GM20431 (cell line): ENCODE measurements around the gene DHTKD1.

Experiments used
- in situ Hi-C: fragments of 300-500 bp; cut with MseI, MboI; formaldehyde crosslinking; loops from one replicate; pipeline ENCODE4 v1.15.0; 2020; ENCODE audit warnings: low sequenced_read_pairs; ENCODE audit not compliant: unreplicated experiment

DHTKD1 gene, protein sequence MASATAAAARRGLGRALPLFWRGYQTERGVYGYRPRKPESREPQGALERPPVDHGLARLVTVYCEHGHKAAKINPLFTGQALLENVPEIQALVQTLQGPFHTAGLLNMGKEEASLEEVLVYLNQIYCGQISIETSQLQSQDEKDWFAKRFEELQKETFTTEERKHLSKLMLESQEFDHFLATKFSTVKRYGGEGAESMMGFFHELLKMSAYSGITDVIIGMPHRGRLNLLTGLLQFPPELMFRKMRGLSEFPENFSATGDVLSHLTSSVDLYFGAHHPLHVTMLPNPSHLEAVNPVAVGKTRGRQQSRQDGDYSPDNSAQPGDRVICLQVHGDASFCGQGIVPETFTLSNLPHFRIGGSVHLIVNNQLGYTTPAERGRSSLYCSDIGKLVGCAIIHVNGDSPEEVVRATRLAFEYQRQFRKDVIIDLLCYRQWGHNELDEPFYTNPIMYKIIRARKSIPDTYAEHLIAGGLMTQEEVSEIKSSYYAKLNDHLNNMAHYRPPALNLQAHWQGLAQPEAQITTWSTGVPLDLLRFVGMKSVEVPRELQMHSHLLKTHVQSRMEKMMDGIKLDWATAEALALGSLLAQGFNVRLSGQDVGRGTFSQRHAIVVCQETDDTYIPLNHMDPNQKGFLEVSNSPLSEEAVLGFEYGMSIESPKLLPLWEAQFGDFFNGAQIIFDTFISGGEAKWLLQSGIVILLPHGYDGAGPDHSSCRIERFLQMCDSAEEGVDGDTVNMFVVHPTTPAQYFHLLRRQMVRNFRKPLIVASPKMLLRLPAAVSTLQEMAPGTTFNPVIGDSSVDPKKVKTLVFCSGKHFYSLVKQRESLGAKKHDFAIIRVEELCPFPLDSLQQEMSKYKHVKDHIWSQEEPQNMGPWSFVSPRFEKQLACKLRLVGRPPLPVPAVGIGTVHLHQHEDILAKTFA

DNA sequence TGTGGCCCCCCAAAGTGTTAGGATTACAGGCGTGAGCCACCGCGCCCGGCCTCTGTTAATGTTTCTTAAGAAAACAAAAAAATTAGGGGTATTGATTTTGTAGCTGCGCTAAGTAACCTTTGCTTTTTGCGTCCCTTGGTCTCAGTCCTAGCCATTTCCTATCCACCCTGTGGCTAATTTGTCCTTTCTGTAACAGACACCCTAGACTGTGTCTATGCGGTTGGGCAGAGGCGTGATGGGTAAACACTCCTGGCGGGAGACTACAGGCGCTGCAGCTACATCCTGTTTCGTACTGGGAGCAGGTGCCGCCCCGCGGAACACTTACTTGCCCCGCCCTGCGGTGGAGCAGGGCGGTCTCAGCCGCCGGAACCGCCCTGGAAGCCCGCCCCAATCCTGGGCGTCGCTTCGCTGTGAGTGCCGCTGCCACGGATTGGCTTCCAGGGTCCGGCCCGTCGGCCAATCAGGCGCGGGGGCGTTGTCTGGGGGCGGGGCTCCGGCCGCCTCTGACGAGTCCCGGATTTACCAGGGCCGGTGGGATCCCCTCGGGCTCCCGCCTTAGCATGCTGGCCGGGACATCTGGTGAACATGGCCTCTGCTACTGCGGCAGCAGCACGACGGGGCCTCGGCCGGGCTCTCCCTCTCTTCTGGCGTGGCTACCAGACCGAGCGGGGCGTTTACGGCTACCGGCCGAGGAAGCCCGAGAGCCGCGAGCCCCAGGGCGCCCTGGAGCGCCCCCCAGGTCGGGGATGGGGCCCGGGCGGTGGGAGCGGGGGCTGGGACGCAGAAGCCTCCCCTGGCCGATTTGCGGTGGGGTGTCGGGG, at the start of gene DHTKD1:
Gene DHTKD1 (plus strand): TSS at position 506 of the 821 bp plus-strand sequence. CDS start 80 bp downstream, at position 586.
- in situ Hi-C loops, result no loop called here

- in situ Hi-C loops, result no loop called here
These were observed 49.3 kb upstream of the DHTKD1 start for GRCh38 chr10:12019283-12019971.

DNA sequence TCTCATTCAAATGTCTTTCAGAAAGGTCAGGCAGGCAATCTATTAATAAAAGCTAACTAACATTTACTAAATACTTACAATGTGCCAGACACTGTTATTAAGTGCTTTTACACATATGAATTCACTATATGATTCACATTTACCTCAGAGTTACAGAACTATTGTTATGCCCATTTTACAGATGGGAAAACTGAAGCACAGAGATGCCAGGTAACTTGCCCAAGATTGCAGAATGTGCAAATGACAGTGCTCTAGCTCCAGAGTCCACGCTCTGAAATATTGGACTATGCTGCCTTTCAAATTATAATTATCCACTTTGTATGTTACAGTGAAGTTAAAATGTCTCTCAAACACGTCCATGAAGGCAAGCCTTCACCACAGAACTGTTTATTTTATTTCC, 48.2 kb upstream of the DHTKD1 start:
- in situ Hi-C loops, result no loop called here

- in situ Hi-C loops, result no loop called here
These were observed 46.0 kb upstream of the DHTKD1 start for GRCh38 chr10:12022580-12023257.

DNA sequence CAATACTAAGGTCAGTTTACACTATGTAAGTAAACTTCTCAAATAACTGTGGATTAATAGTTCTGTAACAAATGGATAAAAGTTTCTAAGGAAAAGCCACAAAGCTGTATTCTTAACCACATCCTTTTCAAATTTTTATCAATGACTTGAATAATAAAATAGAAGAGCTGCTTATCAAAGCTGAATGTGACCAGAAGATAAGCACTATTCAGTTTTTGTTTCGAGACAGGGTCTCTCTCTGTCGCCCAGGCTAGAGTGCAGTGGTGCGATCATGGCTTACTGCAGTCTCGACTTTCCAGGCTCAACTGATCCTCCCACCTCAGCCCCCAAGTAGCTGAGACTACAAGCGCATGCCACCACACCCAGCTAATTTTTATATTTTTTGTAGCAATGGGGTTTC, 43.2 kb upstream of the DHTKD1 start:
- in situ Hi-C loops, result no loop called here

DNA sequence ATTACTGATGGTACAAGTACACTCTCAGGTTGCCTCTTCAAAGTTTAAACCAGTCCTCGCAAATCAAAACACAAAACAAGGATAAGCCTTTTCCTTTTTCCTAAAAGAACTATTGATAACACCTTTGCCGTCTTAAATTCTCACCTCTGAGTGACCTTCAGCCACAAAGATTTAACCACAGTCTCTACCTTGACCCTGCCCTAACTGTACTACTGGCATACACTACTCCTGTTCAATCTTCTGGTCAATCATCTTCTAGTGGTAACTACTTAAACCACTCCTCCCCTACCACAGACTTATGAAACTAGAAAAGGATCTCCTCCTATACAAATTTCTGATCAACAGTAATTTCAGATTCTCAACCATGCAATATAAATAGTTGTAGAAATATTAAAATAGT, 41.2 kb upstream of the DHTKD1 start:
- in situ Hi-C loops, result no loop called here

GRCh38 chr10:12031404-12031803, 37.4 kb upstream of the DHTKD1 start:
- in situ Hi-C loops, result no loop called here

- in situ Hi-C loops, result no loop called here
These were observed 32.6 kb upstream of the DHTKD1 start for GRCh38 chr10:12036073-12036655.

DNA sequence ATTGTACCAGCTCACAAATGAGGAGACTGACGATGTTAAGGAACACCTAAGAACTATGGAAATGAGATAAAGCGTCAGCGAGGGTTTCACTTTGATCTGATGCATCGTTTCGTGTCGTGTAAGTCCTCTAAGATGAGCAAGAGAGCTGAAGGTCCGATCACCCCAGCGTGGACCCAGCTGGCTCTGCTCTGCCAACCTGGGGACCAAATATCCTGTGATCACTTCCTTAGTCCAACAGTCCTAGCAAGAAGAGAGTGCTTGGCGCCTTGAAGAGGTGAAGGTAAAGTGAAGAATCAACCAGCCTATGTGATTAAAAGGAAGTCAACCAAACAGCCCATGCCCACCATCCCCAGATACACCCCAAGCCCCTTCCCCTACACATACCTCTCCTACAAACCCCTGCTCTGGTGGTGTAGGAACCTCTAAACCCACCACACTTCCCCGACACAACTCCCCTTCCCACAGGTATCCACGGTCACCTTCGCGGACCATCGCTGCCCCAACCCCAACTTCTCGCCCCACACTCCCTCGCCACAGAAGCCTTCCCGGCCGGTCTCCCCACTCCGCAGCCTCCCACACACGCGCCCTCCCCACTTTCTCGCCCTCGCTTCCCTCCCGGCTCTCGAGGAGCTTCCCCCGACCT, 26.9 kb upstream of the DHTKD1 start:
- in situ Hi-C loops, result no loop called here

- in situ Hi-C loops, result no loop called here
These were observed 26.4 kb upstream of the DHTKD1 start for GRCh38 chr10:12042409-12042796.

DNA sequence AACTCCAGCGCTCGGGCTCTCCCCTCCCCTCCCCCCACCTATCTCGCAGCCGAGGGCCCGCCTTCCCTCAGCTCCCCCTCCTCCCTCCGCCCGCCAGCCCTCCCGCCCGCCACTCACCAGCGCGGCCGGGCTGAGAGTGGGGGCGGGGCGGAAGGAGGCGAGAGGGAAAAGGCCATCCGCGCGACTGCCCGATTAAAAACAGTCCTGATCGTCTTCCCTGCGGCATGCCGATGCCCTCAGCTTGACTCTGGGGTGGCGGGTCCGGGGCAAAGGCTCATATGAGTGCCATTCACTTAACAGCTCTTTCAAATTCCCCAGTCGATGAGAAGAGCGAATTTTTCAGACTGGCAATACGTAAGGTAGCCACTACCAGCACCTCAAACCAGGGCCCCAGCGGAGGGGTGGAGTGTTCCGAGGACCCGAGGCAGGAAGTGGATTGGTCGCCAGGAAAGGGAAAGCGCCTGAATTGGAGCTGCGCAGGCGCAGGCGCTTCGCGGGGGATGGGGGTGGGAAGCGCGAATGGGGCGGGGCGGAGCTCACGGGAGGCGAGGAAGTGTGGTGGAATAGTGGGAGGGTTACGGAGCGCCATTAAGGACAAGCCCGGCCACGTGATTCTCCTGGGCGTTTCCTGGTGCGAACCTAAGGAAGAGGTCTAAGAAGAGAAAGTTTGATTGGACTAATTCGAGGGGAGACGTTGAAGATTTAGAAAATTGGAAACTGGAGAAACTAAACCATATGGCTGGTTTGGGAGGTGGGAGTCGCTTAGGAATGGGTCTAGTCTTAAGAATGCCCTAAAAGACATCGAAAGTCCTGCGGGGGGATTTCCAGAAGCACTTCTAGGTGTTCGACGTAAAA, 25.7 kb upstream of the DHTKD1 start, which contains the start of gene UPF2:
Gene UPF2 (minus strand): TSS at position 13 of the 855 bp plus-strand sequence. CDS start 7,386 bp downstream, outside the sequence.
- in situ Hi-C loops, result no loop called here

DNA sequence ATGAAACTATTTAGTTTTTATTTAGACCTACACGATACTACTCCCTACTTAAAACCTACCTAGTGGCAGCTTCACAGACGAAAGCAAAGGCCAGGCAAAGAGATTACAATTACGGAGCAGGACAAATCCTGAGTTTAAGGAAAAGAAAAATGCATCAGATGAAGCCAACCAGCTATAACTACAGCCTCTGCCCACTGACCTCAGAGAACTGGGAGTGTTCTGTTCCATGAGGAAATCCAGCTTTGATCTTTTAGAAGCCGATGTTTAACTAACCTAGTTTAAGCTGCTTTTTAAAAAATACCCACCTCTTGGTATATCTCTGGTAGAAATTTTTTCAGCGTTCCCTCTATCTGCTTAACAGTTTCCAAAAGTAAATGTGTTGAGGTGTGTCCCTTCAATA, 23.2 kb upstream of the DHTKD1 start:
- in situ Hi-C loops, result no loop called here

- in situ Hi-C loops, result no loop called here
These were observed 20.2 kb upstream of the DHTKD1 start for GRCh38 chr10:12048547-12048946.

GRCh38 chr10:12050528-12050927, 18.2 kb upstream of the DHTKD1 start:
- in situ Hi-C loops, result no loop called here

GRCh38 chr10:12051241-12051640, 17.5 kb upstream of the DHTKD1 start:
- in situ Hi-C loops, result no loop called here

- in situ Hi-C loops, result no loop called here
These were observed 13.0 kb upstream of the DHTKD1 start for GRCh38 chr10:12055732-12056131.

- in situ Hi-C loops, result no loop called here
These were observed 12.0 kb upstream of the DHTKD1 start for GRCh38 chr10:12056748-12057147.
